ENCODE measurements around the gene ADAMTS9. TPM values are rescaled to one million over a fixed set of nuclear protein-coding genes. Genes with fewer than 3 reads are reported as not detected.

ADAMTS9 gene
- total RNA-seq, 2 donors from 2014 or later, result 27.2 to 54.7 TPM

DNA sequence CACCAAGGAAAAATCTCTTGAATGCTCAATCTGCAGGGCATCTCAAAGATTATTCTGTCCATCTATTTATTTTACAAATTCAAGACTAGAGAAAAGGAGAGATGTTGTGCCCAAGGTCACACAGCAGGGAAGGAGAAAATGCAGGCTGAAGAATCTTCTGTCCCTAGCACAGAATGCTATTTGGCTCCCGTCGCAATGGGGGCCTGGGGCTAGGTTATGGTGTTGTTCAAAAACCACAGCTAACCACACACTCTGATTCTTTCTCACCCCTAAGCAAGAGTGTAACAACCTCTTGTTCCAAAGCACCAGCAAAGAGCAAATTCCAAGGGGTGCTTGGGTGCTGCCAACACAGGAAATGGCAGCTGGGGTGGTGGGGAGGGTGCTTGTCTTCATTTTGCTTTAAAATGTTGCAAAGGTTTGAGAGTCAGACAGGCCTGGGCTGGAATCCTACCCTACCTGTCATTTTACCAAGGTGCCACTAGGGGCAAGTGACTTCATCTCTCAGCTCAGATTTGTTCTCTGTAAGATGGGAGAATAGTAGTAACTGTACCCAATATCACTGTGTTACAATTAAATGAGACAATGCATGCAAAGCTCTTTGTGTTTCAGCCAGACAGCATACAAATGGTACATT is 112.5 kb downstream of the ADAMTS9 start:
- intact Hi-C loops (cut with DNase I), result no loop called here
- ATAC-seq, result no peak
- Histone ChIP-seq H3K27me3 (no peaks in the 10 kb centered on the region), H3K4me3 (no peak overlapping the region), H3K4me1 (peaks cover 2% of the 10 kb centered on the region), H3K36me3 (replicated peaks in 1 of 2; ENCODE audit: insufficient read depth in 1 of 2, low read depth in 2 of 2) (no peaks in the 10 kb centered on the region), H3K9me3 (no peaks in the 10 kb centered on the region), H3K27ac (no peak overlapping the region)
- no peak for DNase-seq
- no peak for TF ChIP-seq POLR2A (IDR thresholded peaks at IDR 0.05)
- TF ChIP-seq, protein P1, sequence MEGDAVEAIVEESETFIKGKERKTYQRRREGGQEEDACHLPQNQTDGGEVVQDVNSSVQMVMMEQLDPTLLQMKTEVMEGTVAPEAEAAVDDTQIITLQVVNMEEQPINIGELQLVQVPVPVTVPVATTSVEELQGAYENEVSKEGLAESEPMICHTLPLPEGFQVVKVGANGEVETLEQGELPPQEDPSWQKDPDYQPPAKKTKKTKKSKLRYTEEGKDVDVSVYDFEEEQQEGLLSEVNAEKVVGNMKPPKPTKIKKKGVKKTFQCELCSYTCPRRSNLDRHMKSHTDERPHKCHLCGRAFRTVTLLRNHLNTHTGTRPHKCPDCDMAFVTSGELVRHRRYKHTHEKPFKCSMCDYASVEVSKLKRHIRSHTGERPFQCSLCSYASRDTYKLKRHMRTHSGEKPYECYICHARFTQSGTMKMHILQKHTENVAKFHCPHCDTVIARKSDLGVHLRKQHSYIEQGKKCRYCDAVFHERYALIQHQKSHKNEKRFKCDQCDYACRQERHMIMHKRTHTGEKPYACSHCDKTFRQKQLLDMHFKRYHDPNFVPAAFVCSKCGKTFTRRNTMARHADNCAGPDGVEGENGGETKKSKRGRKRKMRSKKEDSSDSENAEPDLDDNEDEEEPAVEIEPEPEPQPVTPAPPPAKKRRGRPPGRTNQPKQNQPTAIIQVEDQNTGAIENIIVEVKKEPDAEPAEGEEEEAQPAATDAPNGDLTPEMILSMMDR (IDR thresholded peaks at IDR 0.05), result peak; percentile 41 to 58 (median 48)
- WGBS, 2 donors, result 79 to 80% methylated on average over 2 of the region's 2 CpGs

DNA sequence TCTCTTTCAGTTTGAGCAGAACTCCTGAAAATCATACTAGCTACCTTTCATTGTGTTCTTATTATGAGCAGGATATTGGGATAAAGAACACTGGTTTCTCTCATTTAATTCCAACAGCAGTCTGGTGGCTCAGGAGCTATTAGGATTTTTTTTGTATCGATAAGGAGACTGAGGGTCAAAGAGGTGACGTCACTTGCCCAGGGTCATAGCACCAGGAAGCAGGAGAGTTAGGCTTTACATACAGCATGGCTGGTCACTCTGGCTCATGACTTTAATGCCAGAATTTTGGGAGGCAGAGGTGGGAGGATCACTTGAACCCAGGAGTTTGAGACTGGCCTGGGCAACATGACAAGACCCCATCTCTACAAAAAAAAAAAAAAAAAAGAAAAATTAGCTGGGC is 113.6 kb downstream of the ADAMTS9 start:
- Histone ChIP-seq H3K4me3 (no peak overlapping the region), H3K4me1 (no peaks in the 10 kb centered on the region), H3K36me3 (replicated peaks in 1 of 2; ENCODE audit: insufficient read depth in 1 of 2, low read depth in 2 of 2) (no peaks in the 10 kb centered on the region), H3K27ac (no peak overlapping the region), H3K9me3 (no peaks in the 10 kb centered on the region), H3K27me3 (no peaks in the 10 kb centered on the region)
- no peak for ATAC-seq
- intact Hi-C loops (cut with DNase I), result no loop called here
- DNase-seq, result no peak
- 91 to 94% methylated on average over 2 of the region's 2 CpGs for WGBS, 2 donors
- no peak for TF ChIP-seq POLR2A (IDR thresholded peaks at IDR 0.05)
- TF ChIP-seq, protein P1 (IDR thresholded peaks at IDR 0.05), result no peak

DNA sequence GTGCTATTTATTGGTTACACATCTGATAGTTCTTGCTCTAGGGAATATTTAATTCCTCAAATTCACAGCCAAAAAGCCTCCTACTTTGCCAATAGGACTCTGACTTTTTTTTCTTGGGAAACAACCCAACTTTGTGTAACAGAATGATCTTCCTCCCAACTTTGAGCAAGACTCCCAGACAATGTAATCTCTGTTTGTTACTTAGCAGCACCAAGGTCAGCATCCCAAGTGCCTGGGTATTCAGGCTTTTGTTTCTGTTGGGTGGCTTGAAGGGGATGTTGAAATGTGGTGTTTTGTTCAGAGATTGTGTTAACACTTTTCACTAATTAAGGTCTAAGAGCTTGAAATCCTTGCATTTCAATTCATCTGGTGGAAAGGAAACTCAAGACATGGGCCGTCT is 115.8 kb downstream of the ADAMTS9 start:
- 88 to 96% methylated on average over 1 of the region's 1 CpG for WGBS, 2 donors
- DNase-seq, result no peak
- H3K4me1 ChIP-seq, result no peaks in the 10 kb centered on the region
- intact Hi-C loops (cut with DNase I), result no loop called here
- H3K4me3 ChIP-seq, result no peak overlapping the region
- H3K27me3 ChIP-seq, result no peaks in the 10 kb centered on the region
- no peaks in the 10 kb centered on the region for H3K9me3 ChIP-seq
- TF ChIP-seq, protein P1 (IDR thresholded peaks at IDR 0.05), result no peak
- no peaks in the 10 kb centered on the region for H3K36me3 ChIP-seq (replicated peaks in 1 of 2; ENCODE audit: insufficient read depth in 1 of 2, low read depth in 2 of 2)
- ATAC-seq, result no peak
- no peak overlapping the region for H3K27ac ChIP-seq

DNA sequence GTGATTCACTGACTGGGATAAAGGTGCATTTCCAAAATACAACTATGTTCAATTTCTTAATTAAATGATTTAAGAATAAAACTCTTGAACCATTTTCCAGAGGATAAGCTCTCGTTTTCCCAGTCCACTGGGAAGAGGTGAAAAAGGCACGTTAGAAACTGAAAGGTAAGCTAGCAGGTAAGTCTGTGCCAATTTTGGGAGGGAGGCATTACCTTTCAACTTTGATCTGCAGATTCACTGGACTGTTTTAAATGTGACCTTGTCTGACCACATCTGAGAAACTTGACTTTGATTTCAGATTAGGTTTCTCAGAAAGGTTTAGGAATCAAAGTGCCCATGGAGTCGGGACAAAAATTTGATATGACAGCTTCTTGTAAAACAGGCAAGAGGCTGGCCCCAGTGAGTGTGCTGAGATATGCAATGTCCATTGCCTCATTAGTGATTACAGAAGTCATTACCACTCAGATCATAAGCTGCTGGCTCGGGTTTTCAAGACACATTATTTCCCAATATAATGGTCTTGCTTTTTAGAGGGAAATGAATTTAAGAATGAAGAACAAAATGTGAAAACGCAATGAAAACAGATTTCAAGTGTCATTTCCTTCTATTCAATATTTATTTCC is 118.8 kb downstream of the ADAMTS9 start:
- intact Hi-C loops (cut with DNase I), result no loop called here
- no peaks in the 10 kb centered on the region for H3K36me3 ChIP-seq (replicated peaks in 1 of 2; ENCODE audit: insufficient read depth in 1 of 2, low read depth in 2 of 2)
- H3K27ac ChIP-seq, result no peak overlapping the region
- H3K27me3 ChIP-seq, result no peaks in the 10 kb centered on the region
- TF ChIP-seq, protein P1 (IDR thresholded peaks at IDR 0.05), result no peak
- no peak for TF ChIP-seq POLR2A (IDR thresholded peaks at IDR 0.05)
- 45 to 50% methylated on average over 5 of the region's 5 CpGs for WGBS, 2 donors
- no peak for DNase-seq
- no peak for ATAC-seq
- H3K4me3 ChIP-seq, result no peak overlapping the region
- H3K9me3 ChIP-seq, result no peaks in the 10 kb centered on the region
- H3K4me1 ChIP-seq, result no peaks in the 10 kb centered on the region

DNA sequence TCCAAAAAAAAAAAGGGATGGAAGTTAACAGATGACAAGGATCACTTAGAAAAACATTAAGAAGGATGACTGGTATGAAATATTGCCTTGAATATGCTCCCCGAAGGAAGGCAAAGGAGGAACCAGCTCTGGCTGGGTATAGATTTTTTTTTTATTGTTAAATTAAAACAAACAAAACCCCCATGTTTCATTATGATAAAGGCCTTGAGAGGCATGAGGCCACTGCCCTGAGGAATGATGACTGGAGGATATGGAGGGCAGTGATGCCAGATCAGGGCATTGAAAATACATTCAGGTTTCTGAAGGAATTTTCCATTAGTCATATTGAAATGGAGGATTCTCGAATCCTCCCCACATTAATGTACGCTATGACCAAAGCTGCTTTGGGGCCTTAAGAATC is 120.9 kb downstream of the ADAMTS9 start:
- no peak for ATAC-seq
- 88 to 91% methylated on average over 3 of the region's 3 CpGs for WGBS, 2 donors
- no peak overlapping the region for H3K27ac ChIP-seq

More for the DNA sequence above, 120.9 kb downstream of the ADAMTS9 start:
- Histone ChIP-seq H3K4me3 (no peak overlapping the region), H3K9me3 (no peaks in the 10 kb centered on the region), H3K36me3 (replicated peaks in 1 of 2; ENCODE audit: insufficient read depth in 1 of 2, low read depth in 2 of 2) (no peaks in the 10 kb centered on the region), H3K4me1 (no peaks in the 10 kb centered on the region), H3K27me3 (no peaks in the 10 kb centered on the region)
- no peak for DNase-seq
- intact Hi-C loops (cut with DNase I), result no loop called here
- no peak for TF ChIP-seq POLR2A (IDR thresholded peaks at IDR 0.05)
- TF ChIP-seq, protein P1 (IDR thresholded peaks at IDR 0.05), result no peak
